Hepatocyte (in vitro differentiated cells): ENCODE data around the gene CIC.

Source experiments
- CTCF ChIP-seq: fragments of 200-600 bp; sonication (generic); IDR thresholded peaks from 2 replicates; pipeline ENCODE4 v1.5.1; 2016; ENCODE audit warnings: antibody characterized with exemption, mild to moderate bottlenecking; ENCODE audit not compliant: poor library complexity
- EZH2phosphoT487 ChIP-seq: fragments of 200-600 bp; sonication (generic); IDR thresholded peaks from one replicate; pipeline ENCODE4 v1.6.1; 2018; ENCODE audit warnings: antibody characterized with exemption, mild to moderate bottlenecking, low read depth, moderate library complexity; ENCODE audit not compliant: unreplicated experiment, severe bottlenecking

- TF ChIP-seq CTCF (no peak), EZH2phosphoT487 (no peak)
Observed at GRCh38 chr19:42225718-42226292, 43.2 kb upstream of the CIC start.
